Measurements from ENCODE around the gene RAB3A.

DNA sequence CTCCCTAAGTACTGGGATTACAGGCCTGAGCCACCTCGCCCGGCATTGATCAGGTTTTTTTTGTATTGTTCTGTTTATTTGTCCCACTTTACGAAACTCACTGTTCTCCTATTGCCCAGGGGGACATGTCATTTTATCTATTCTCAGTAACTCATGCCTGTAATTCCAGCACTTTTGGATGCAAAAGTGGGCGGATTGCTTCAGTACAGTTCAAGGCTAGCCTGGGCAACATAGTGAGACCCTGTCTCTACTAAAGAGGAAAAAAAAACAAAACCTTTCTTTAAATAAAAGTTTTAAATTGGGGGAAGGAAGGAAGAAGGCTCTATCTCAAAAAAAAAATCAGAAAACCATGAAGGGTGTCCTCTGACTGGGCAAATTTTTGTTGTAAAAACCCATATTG is 13.6 kb downstream of the RAB3A start:
- TF ChIP-seq POLR2AphosphoS5 (IDR thresholded peaks at IDR 0.05; ENCODE audit: insufficient read depth in 1 of 2, low read depth in 1 of 2), result no peak
- TF ChIP-seq CTCF (IDR thresholded peaks at IDR 0.05), result no peak
- no peak for TF ChIP-seq POLR2A (IDR thresholded peaks at IDR 0.05)

All from vagina (tissue), 2 donors.